Measurements from ENCODE around the gene NEDD8. TPM values are rescaled to one million over a fixed set of nuclear protein-coding genes. Genes with fewer than 3 reads are reported as not detected.

NEDD8 gene
- total RNA-seq, 1 donor from 2014 or later = 229 TPM

- no peak for DNase-seq (ENCODE audit: low read depth, low spot score)
Observed at GRCh38 chr14:24197056-24197450, 35.1 kb downstream of the NEDD8 start.

- DNase-seq (ENCODE audit: low read depth, low spot score) = no peak
Observed at GRCh38 chr14:24196071-24197055, 35.8 kb downstream of the NEDD8 start.

GRCh38 chr14:24195186-24196070 lies 36.7 kb downstream of the NEDD8 start, which contains the start of gene TM9SF1:
Gene TM9SF1 (minus strand): TSS chr14:24195441. CDS start chr14:24195019, 422 bp downstream.
- peak; percentile 66 for DNase-seq (ENCODE audit: low read depth, low spot score)

- DNase-seq (ENCODE audit: low read depth, low spot score) = no peak
Observed at GRCh38 chr14:24194873-24195185, 37.3 kb downstream of the NEDD8 start.

GRCh38 chr14:24194186-24194872 lies 37.8 kb downstream of the NEDD8 start:
- DNase-seq (ENCODE audit: low read depth, low spot score) = no peak

- no peak for DNase-seq (ENCODE audit: low read depth, low spot score)
Observed at GRCh38 chr14:24192933-24193332, 39.2 kb downstream of the NEDD8 start.

- no peak for DNase-seq (ENCODE audit: low read depth, low spot score)
Observed at GRCh38 chr14:24190416-24190815, 41.8 kb downstream of the NEDD8 start.

GRCh38 chr14:24189460-24189859 lies 42.7 kb downstream of the NEDD8 start:
- DNase-seq (ENCODE audit: low read depth, low spot score) = no peak

GRCh38 chr14:24189059-24189375 lies 43.1 kb downstream of the NEDD8 start:
- no peak for DNase-seq (ENCODE audit: low read depth, low spot score)

- peak; percentile 93 for DNase-seq (ENCODE audit: low read depth, low spot score)
Observed at GRCh38 chr14:24188251-24189058, 43.7 kb downstream of the NEDD8 start, which contains the start of gene IPO4. Gene IPO4 (minus strand): TSS chr14:24188816. CDS start chr14:24188787, 29 bp downstream.

GRCh38 chr14:24187539-24187915 lies 44.6 kb downstream of the NEDD8 start:
- no peak for DNase-seq (ENCODE audit: low read depth, low spot score)

GRCh38 chr14:24186831-24187538 lies 45.2 kb downstream of the NEDD8 start:
- DNase-seq (ENCODE audit: low read depth, low spot score) = no peak

- DNase-seq (ENCODE audit: low read depth, low spot score) = no peak
Observed at GRCh38 chr14:24185741-24186140, 46.4 kb downstream of the NEDD8 start.

- no peak for DNase-seq (ENCODE audit: low read depth, low spot score)
Observed at GRCh38 chr14:24185026-24185425, 47.1 kb downstream of the NEDD8 start.

GRCh38 chr14:24184104-24184970 lies 47.8 kb downstream of the NEDD8 start:
- DNase-seq (ENCODE audit: low read depth, low spot score) = no peak

GRCh38 chr14:24183014-24183481 lies 49.1 kb downstream of the NEDD8 start:
- DNase-seq (ENCODE audit: low read depth, low spot score) = no peak

- no peak for DNase-seq (ENCODE audit: low read depth, low spot score)
Observed at GRCh38 chr14:24182110-24182882, 49.9 kb downstream of the NEDD8 start.

GRCh38 chr14:24181371-24182077 lies 50.6 kb downstream of the NEDD8 start:
- no peak for DNase-seq (ENCODE audit: low read depth, low spot score)

All from pulmonary artery endothelial cell (primary cell).